Measurements from ENCODE around the gene LAMA3. TPM values are rescaled to one million over a fixed set of nuclear protein-coding genes. Genes with fewer than 3 reads are reported as not detected.

LAMA3 gene
- total and polyA plus RNA-seq, 10 of the 15 experiments (the other 5 are each of a cell fraction or from before 2014, with no cell fraction given) = 0.37 to 6.5 (median 5.4) TPM

- TF ChIP-seq REST (IDR thresholded peaks at IDR 0.05; ENCODE audit: low read depth, low read length) (no peak), SIX5 (IDR thresholded peaks at IDR 0.05; ENCODE audit: low read depth, low read length, severe bottlenecking) (no peak), ZNF687 (IDR thresholded peaks at IDR 0.05) (no peak), MYC (IDR thresholded peaks at IDR 0.05; ENCODE audit: insufficient read depth, insufficient read length, insufficient replicate concordance, low read length, severe bottlenecking) (no peak)
Measured at GRCh38 chr18:23842305-23842704, 153.1 kb downstream of the LAMA3 start (continued).

All from GM12878 (cell line).